Stomach (tissue), 9 donors: ENCODE measurements around the gene KRT1. TPM values are rescaled to one million over a fixed set of nuclear protein-coding genes. Genes with fewer than 3 reads are reported as not detected.

Experiments
- DNase-seq, 2 donors: peaks; one replicate each; pipeline versions ENCODE4 v3.0.0 to v3.0.0-alpha.2; 2013 to 2019
- H3K27ac ChIP-seq, 5 donors: fragments of 200-600 bp in 4 of 5; sonication (generic) in 4 of 5; one replicate each; pipeline ENCODE4 v1.5.1; 2013 to 2019; ENCODE audit warnings: mild to moderate bottlenecking in 1 of 5, moderate library complexity in 1 of 5
- H3K27me3 ChIP-seq, 3 donors: fragments of 200-600 bp; sonication (generic); one replicate each; pipeline ENCODE4 v1.5.1; 2017 to 2019; ENCODE audit warnings: mixed run types in 1 of 3
- H3K36me3 ChIP-seq, 4 donors: fragments of 200-600 bp; sonication (generic); 1 replicate in 3 of 4; 2 replicates in 1 of 4; pipeline ENCODE4 v1.5.1; 2016 to 2019
- H3K4me1 ChIP-seq, 4 donors: fragments of 200-600 bp; sonication (generic); one replicate each; pipeline ENCODE4 v1.5.1; 2016 to 2019
- H3K4me3 ChIP-seq, 4 donors: fragments of 200-600 bp; sonication (generic) in 3 of 4; one replicate each; pipeline ENCODE4 v1.5.1; 2016 to 2019; ENCODE audit warnings: mild to moderate bottlenecking in 1 of 4
- H3K9me3 ChIP-seq, 4 donors: fragments of 200-600 bp; sonication (generic); one replicate each; pipeline ENCODE4 v1.5.1; 2016 to 2019
- EP300 ChIP-seq: sonication (generic); formaldehyde crosslinking; IDR thresholded peaks from one replicate; pipeline ENCODE4 v1.6.1; 2017; ENCODE audit warnings: antibody characterized with exemption
- POLR2A ChIP-seq, 4 donors: fragments of 450-650 bp; IDR thresholded peaks; one replicate each; pipeline ENCODE4 v1.6.1; 2016; ENCODE audit warnings: antibody characterized with exemption in 4 of 4, control low read depth in 2 of 4, mild to moderate bottlenecking in 1 of 4, moderate library complexity in 1 of 4
- POLR2AphosphoS5 ChIP-seq, 3 donors: sonication (generic); formaldehyde crosslinking; IDR thresholded peaks; one replicate each; pipeline ENCODE4 v1.6.1; 2016; ENCODE audit warnings: antibody characterized with exemption in 3 of 3
- WGBS, 5 donors: extraction: QIAGEN DNeasy Blood & Tissue Kit in 3 of 5; methylation state at CpG; one replicate each; pipeline versions ENCODE4 v1.1.5 to v1.1.7; 2013 to 2018; 5-methylcytosine and 5-hydroxymethylcytosine counted together
- intact Hi-C: fragments of 100-400 bp; cut with DNase I; formaldehyde crosslinking; loops from one replicate; pipeline ENCODE4 v1.15.1; 2023; ENCODE audit warnings: low total_unique reads
- polyA plus RNA-seq, 3 donors: library from polyadenylated mRNA; stranded (reverse); fragments of 200-250 nt; gene quantifications; one replicate each; pipeline ENCODE4 v1.2.3, GENCODE V29; 2013
- total RNA-seq, 5 donors: library from RNA; depleted of rRNA; stranded (reverse); fragments of >200 nt; gene quantifications; one replicate each; pipeline versions ENCODE4 v1.1.0 to v1.2.3, GENCODE V29; 2014 to 2016
- TF ChIP-seq, protein P1 (sequence below), 7 experiments: fragments of 450-650 bp in 4 of 7; fragments of 200-600 bp in 3 of 7; sonication (generic) in 3 of 7; IDR thresholded peaks; one replicate each; pipeline ENCODE4 v1.5.1; 2016 to 2019; ENCODE audit warnings: antibody characterized with exemption in 7 of 7, control low read depth in 2 of 7, mild to moderate bottlenecking in 1 of 7
- donor health status: healthy with polysubstance abuse.
- donor health status: Bipolar disorder and iron deficiency.
- donor health status: healthy.

The KRT1 gene
- total and polyA plus RNA-seq, 8 donors = 0.37 to 27.8 (median 7.6) TPM; not detected in 5

GRCh38 chr12:52628841-52629240, 51.4 kb downstream of the KRT1 start:
- WGBS, 5 donors = 57 to 79% (median 66%) methylated on average over 2 of the region's 2 CpGs
- H3K27me3 ChIP-seq = no peaks in the 10 kb centered on the region
- TF ChIP-seq, protein P1, sequence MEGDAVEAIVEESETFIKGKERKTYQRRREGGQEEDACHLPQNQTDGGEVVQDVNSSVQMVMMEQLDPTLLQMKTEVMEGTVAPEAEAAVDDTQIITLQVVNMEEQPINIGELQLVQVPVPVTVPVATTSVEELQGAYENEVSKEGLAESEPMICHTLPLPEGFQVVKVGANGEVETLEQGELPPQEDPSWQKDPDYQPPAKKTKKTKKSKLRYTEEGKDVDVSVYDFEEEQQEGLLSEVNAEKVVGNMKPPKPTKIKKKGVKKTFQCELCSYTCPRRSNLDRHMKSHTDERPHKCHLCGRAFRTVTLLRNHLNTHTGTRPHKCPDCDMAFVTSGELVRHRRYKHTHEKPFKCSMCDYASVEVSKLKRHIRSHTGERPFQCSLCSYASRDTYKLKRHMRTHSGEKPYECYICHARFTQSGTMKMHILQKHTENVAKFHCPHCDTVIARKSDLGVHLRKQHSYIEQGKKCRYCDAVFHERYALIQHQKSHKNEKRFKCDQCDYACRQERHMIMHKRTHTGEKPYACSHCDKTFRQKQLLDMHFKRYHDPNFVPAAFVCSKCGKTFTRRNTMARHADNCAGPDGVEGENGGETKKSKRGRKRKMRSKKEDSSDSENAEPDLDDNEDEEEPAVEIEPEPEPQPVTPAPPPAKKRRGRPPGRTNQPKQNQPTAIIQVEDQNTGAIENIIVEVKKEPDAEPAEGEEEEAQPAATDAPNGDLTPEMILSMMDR (IDR thresholded peaks at IDR 0.05) = no peak
- TF ChIP-seq EP300 = no peak
- no peak for TF ChIP-seq POLR2AphosphoS5 (IDR thresholded peaks at IDR 0.05)
- TF ChIP-seq POLR2A (IDR thresholded peaks at IDR 0.05) = no peak
- peaks cover 0 to 6% (median 0%) of the 10 kb centered on the region in 4 donors for H3K4me1 ChIP-seq
- DNase-seq = no peak
- intact Hi-C loops = no loop called here
- no peaks in the 10 kb centered on the region for H3K9me3 ChIP-seq
- H3K4me3 ChIP-seq = no peak overlapping the region
- no peak overlapping the region for H3K27ac ChIP-seq
- H3K36me3 ChIP-seq = no peaks in the 10 kb centered on the region

DNA sequence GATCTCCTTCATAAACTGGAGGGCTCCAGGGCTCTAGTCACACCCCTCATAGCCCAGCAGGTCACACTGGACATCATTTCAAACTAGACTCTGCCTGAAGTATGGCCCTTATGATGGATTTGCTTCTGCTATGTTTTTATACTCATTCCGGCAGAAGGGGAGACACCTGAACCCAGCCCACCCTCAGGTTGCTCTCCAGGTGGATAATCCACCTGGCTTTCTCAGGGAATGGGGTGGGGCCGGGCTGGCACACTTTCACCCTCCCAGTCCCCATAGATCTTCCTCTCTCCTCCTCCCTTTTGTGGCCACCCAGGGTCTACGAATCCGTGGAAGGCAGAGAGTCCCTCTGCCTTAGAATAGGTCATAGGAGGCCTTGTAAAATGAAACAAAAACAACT, 52.1 kb downstream of the KRT1 start:
- Histone ChIP-seq H3K27me3 (no peaks in the 10 kb centered on the region), H3K9me3 (no peaks in the 10 kb centered on the region), H3K4me1 (peaks cover 0 to 6% (median 0%) of the 10 kb centered on the region in 4 donors), H3K4me3 (no peak overlapping the region), H3K36me3 (no peaks in the 10 kb centered on the region), H3K27ac (no peak overlapping the region)
- TF ChIP-seq POLR2AphosphoS5 (IDR thresholded peaks at IDR 0.05) = no peak
- TF ChIP-seq EP300 = no peak
- TF ChIP-seq, protein P1 (IDR thresholded peaks at IDR 0.05) = no peak
- TF ChIP-seq POLR2A (IDR thresholded peaks at IDR 0.05) = no peak
- DNase-seq = no peak
- intact Hi-C loops = no loop called here
- WGBS, 5 donors = 73 to 84% (median 78%) methylated on average over 4 of the region's 4 CpGs

DNA sequence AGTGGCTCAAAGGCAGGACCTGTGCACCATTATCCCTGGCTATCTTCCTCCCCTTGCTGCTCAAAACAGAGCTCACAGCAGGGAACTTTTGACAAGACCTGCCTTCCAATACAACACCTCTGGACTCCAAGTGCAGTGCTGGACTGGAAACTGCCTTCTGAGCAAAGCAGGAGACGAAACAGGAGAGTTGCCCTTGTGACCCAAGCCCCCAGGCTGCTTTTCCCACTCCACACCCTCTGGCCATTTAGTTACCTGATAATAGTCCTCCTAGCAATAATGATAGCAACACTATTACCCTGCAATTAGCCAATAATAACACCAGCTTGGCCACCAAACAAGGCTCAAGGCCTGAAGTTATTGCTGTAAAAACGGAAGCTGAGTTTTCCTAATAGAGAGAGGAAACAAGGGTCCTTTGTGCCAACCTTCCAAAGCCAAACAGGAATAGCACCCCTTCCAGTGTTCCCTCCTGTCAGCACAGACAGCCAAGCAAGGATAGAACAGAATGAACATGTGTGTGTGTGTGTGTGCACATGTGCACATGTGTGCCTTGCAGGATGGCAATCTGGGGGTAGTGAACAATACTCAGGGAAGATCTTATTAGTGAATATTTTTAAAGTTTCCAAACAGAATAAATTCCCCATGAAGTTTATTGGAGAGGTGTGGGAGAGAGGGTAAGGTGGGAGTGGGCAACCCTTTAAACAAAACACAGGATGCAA, 52.7 kb downstream of the KRT1 start:
- H3K27me3 ChIP-seq = no peaks in the 10 kb centered on the region
- WGBS, 5 donors = 58 to 77% (median 69%) methylated on average over 2 of the region's 2 CpGs
- no peaks in the 10 kb centered on the region for H3K36me3 ChIP-seq
- no peaks in the 10 kb centered on the region for H3K9me3 ChIP-seq
- TF ChIP-seq POLR2AphosphoS5 (IDR thresholded peaks at IDR 0.05) (no peak), POLR2A (IDR thresholded peaks at IDR 0.05) (no peak)
- no peak overlapping the region for H3K4me3 ChIP-seq
- intact Hi-C loops = no loop called here
- DNase-seq = no peak
- H3K27ac ChIP-seq = no peak overlapping the region
- H3K4me1 ChIP-seq = peaks cover 0 to 6% (median 0%) of the 10 kb centered on the region in 4 donors

Other genes starting within 250 kb of the KRT1 start
- gene KRT75, start 246.0 kb downstream of the KRT1 start, total RNA-seq = not detected
- gene KRT75, start 246.0 kb downstream of the KRT1 start, polyA plus RNA-seq = not detected
- under 1 TPM in 1 of 5 donors, not detected in 4; 0.55 TPM for gene KRT6B, start 228.3 kb downstream of the KRT1 start, total RNA-seq
- 1 to 10 TPM in 1 of 3 donors, under 1 TPM in 1, not detected in 1; 0.46 to 9.2 TPM for gene KRT6B, start 228.3 kb downstream of the KRT1 start, polyA plus RNA-seq
- gene KRT6C, start 206.6 kb downstream of the KRT1 start, total RNA-seq = under 1 TPM in 1 of 5 donors, not detected in 4; 0.43 TPM
- 10 to 100 TPM in 1 of 3 donors, under 1 TPM in 1, not detected in 1; 0.31 to 12.4 TPM for gene KRT6C, start 206.6 kb downstream of the KRT1 start, polyA plus RNA-seq
- 10 to 100 TPM in 3 of 5 donors, under 1 TPM in 1, not detected in 1; 0.89 to 83.3 (median 34.3) TPM for gene KRT6A, start 187.2 kb downstream of the KRT1 start, total RNA-seq
- gene KRT6A, start 187.2 kb downstream of the KRT1 start, polyA plus RNA-seq = 100 to 1,000 TPM in 1 of 3 donors, 1 to 10 TPM in 2; 1.5 to 260 (median 9.8) TPM
- gene KRT5, start 160.0 kb downstream of the KRT1 start, total RNA-seq = 1 to 10 TPM in 1 of 5 donors, under 1 TPM in 1, not detected in 3; 0.89 to 9.0 TPM
- gene KRT5, start 160.0 kb downstream of the KRT1 start, polyA plus RNA-seq = 1,000 to 10,000 TPM in 1 of 3 donors, 10 to 100 TPM in 1, not detected in 1; 10.2 to 2,165 TPM
- not detected for gene KRT71, start 127.3 kb downstream of the KRT1 start, total RNA-seq
- not detected for gene KRT71, start 127.3 kb downstream of the KRT1 start, polyA plus RNA-seq
- not detected for gene KRT74, start 106.6 kb downstream of the KRT1 start, total RNA-seq
- gene KRT74, start 106.6 kb downstream of the KRT1 start, polyA plus RNA-seq = under 1 TPM in 1 of 3 donors, not detected in 2; 0.08 TPM
- not detected for gene KRT72, start 78.9 kb downstream of the KRT1 start, total RNA-seq
- gene KRT72, start 78.9 kb downstream of the KRT1 start, polyA plus RNA-seq = not detected
- gene KRT73, start 61.8 kb downstream of the KRT1 start, total RNA-seq = not detected
- not detected for gene KRT73, start 61.8 kb downstream of the KRT1 start, polyA plus RNA-seq
- gene KRT2, start 28.2 kb downstream of the KRT1 start, total RNA-seq = not detected
- gene KRT2, start 28.2 kb downstream of the KRT1 start, polyA plus RNA-seq = not detected
- gene KRT77, start 23.1 kb upstream of the KRT1 start, total RNA-seq = not detected
- under 1 TPM in 1 of 3 donors, not detected in 2; 0.03 TPM for gene KRT77, start 23.1 kb upstream of the KRT1 start, polyA plus RNA-seq
- not detected for gene KRT76, start 96.9 kb upstream of the KRT1 start, total RNA-seq
- gene KRT76, start 96.9 kb upstream of the KRT1 start, polyA plus RNA-seq = not detected
- not detected for gene KRT3, start 115.7 kb upstream of the KRT1 start, total RNA-seq
- under 1 TPM in 1 of 3 donors, not detected in 2; 0.53 TPM for gene KRT3, start 115.7 kb upstream of the KRT1 start, polyA plus RNA-seq
- gene KRT4, start 133.7 kb upstream of the KRT1 start, total RNA-seq = 1 to 10 TPM in 2 of 5 donors, not detected in 3; 5.1 to 8.0 TPM
- gene KRT4, start 133.7 kb upstream of the KRT1 start, polyA plus RNA-seq = 1,000 to 10,000 TPM in 1 of 3 donors, 10 to 100 TPM in 1, not detected in 1; 14.4 to 2,693 TPM
- not detected for gene KRT79, start 153.9 kb upstream of the KRT1 start, total RNA-seq
- gene KRT79, start 153.9 kb upstream of the KRT1 start, polyA plus RNA-seq = under 1 TPM in 1 of 3 donors, not detected in 2; 0.15 TPM
- under 1 TPM in 1 of 5 donors, not detected in 4; 0.73 TPM for gene KRT78, start 168.6 kb upstream of the KRT1 start, total RNA-seq
- 10 to 100 TPM in 1 of 3 donors, under 1 TPM in 1, not detected in 1; 0.76 to 98.0 TPM for gene KRT78, start 168.6 kb upstream of the KRT1 start, polyA plus RNA-seq
- gene KRT8, start 224.7 kb upstream of the KRT1 start, total RNA-seq = 1,000 to 10,000 TPM in 1 of 5 donors, 100 to 1,000 TPM in 3, 10 to 100 TPM in 1; 71.2 to 1,740 (median 566) TPM
- 1,000 to 10,000 TPM in 1 of 3 donors, 100 to 1,000 TPM in 2; 361 to 1,687 (median 767) TPM for gene KRT8, start 224.7 kb upstream of the KRT1 start, polyA plus RNA-seq